PC-3 (cell line): ENCODE results near the gene REEP1.

ENCODE experiments used
- EZH2phosphoT487 ChIP-seq: fragments of 300-600 bp; sonication (generic); IDR thresholded peaks from 2 replicates; pipeline ENCODE4 v1.6.1; 2018; ENCODE audit warnings: mild to moderate bottlenecking, antibody characterized with exemption, low read length, borderline replicate concordance
- TF ChIP-seq, protein P1 (sequence below): fragments of 300-600 bp; sonication (generic); conservative IDR thresholded peaks from 2 replicates; pipeline ENCODE4 v1.5.1; 2017; ENCODE audit warnings: antibody characterized with exemption, low read depth, mild to moderate bottlenecking, low read length

- TF ChIP-seq, protein P1, sequence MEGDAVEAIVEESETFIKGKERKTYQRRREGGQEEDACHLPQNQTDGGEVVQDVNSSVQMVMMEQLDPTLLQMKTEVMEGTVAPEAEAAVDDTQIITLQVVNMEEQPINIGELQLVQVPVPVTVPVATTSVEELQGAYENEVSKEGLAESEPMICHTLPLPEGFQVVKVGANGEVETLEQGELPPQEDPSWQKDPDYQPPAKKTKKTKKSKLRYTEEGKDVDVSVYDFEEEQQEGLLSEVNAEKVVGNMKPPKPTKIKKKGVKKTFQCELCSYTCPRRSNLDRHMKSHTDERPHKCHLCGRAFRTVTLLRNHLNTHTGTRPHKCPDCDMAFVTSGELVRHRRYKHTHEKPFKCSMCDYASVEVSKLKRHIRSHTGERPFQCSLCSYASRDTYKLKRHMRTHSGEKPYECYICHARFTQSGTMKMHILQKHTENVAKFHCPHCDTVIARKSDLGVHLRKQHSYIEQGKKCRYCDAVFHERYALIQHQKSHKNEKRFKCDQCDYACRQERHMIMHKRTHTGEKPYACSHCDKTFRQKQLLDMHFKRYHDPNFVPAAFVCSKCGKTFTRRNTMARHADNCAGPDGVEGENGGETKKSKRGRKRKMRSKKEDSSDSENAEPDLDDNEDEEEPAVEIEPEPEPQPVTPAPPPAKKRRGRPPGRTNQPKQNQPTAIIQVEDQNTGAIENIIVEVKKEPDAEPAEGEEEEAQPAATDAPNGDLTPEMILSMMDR = no peak; the same call in 1 of the 2 replicates
- TF ChIP-seq EZH2phosphoT487 = no peak
These were observed 33.2 kb upstream of the REEP1 start for GRCh38 chr2:86370579-86370978.
